Psoas muscle (tissue), 8 donors: Measurements from ENCODE around the gene SLC25A47. TPM values are rescaled to one million over a fixed set of nuclear protein-coding genes. Genes with fewer than 3 reads are reported as not detected.

Experiments used
- ATAC-seq, 4 donors: fragments of 200-7000 bp; cut with Tn5 transposase; one replicate each; pipeline ENCODE4 v1.9.1; 2020; ENCODE audit warnings: moderate library complexity in 3 of 4, mild to moderate bottlenecking in 2 of 4
- DNase-seq, 2 donors: peaks; one replicate each; pipeline ENCODE4 v3.0.0-alpha.2; 2020
- H3K27ac ChIP-seq: fragments of 200-600 bp; one replicate; pipeline ENCODE4 v1.8.0; 2022
- H3K27me3 ChIP-seq, 3 donors: fragments of 200-600 bp in 1 of 3; one replicate each; pipeline versions ENCODE4 v1.6.1 to v1.8.0; 2013 to 2022; ENCODE audit warnings: low read length in 2 of 3, mild to moderate bottlenecking in 2 of 3, moderate library complexity in 1 of 3; ENCODE audit not compliant: insufficient read depth in 3 of 3
- H3K36me3 ChIP-seq, 2 donors: fragments of 200-600 bp in 1 of 2; one replicate each; pipeline versions ENCODE4 v1.6.1 to v1.8.0; 2013 to 2022; ENCODE audit warnings: low read depth in 1 of 2, mild to moderate bottlenecking in 1 of 2, moderate library complexity in 1 of 2; ENCODE audit not compliant: insufficient read depth in 1 of 2
- H3K4me1 ChIP-seq: fragments of 200-600 bp; one replicate; pipeline ENCODE4 v1.8.0; 2022
- H3K4me3 ChIP-seq: fragments of 200-600 bp; one replicate; pipeline ENCODE4 v1.8.0; 2022; ENCODE audit warnings: mild to moderate bottlenecking
- H3K9me3 ChIP-seq: fragments of 200-600 bp; one replicate; pipeline ENCODE4 v1.8.0; 2022
- CTCF ChIP-seq: fragments of 200-600 bp; IDR thresholded peaks from one replicate; pipeline ENCODE4 v1.8.0; 2022; ENCODE audit warnings: antibody characterized with exemption
- WGBS, 3 donors: extraction: QIAGEN DNeasy Blood & Tissue Kit; methylation state at CpG; one replicate each; pipeline versions ENCODE4 v1.1.6 to v1.1.7; 2013; 5-methylcytosine and 5-hydroxymethylcytosine counted together
- intact Hi-C, 2 donors: fragments of 100-400 bp; cut with DNase I; formaldehyde crosslinking; loops; one replicate each; pipeline versions ENCODE4 v1.11.0 to v1.14.2; 2022
- polyA plus RNA-seq, 3 donors: library from polyadenylated mRNA; stranded (reverse); fragments of 200-250 nt; gene quantifications; one replicate each; pipeline ENCODE4 v1.2.3, GENCODE V29; 2013
- total RNA-seq, 4 donors: library from RNA; stranded (reverse); fragmentation: NEBNext Ultra II Directional in 2 of 4; extraction: Animal tissue kit (Norgen Biotek cat#: 25700) in 2 of 4; gene quantifications; one replicate each; pipeline versions ENCODE4 v1.2.1 to v1.2.4, GENCODE V29; 2021 to 2023
- donor health status: healthy with polysubstance abuse.
- donor health status: DM: no; HTN: no; CAD: no; lungs with moderate emphysema.
- donor health status: Bipolar disorder and iron deficiency.
- donor health status: healthy.
- donor health status: DM: yes; HTN: yes; CAD: no.
- donor health status: DM: no; HTN: no; CAD: no.
- donor health status: DM: no; HTN: no; CAD: no.
- donor health status: DM: yes; HTN: yes; CAD: no.

SLC25A47 gene
- total and polyA plus RNA-seq, 7 donors: 0.03 to 0.12 TPM; not detected in 5

- intact Hi-C loops: no loop called here
- 83 to 85% (median 84%) methylated on average over 9 to 11 of the region's 11 CpGs for WGBS, 3 donors
- Histone ChIP-seq H3K36me3 (peaks cover 0 to 19% of the 10 kb centered on the region in 2 donors), H3K27ac (no peak overlapping the region), H3K4me1 (no peaks in the 10 kb centered on the region), H3K9me3 (no peaks in the 10 kb centered on the region), H3K4me3 (no peak overlapping the region), H3K27me3 (no peaks in the 10 kb centered on the region)
- no peak for DNase-seq
- TF ChIP-seq CTCF: no peak
- no peak for ATAC-seq
Measured at GRCh38 chr14:100330007-100330344, 6.8 kb downstream of the SLC25A47 start.

- Histone ChIP-seq H3K9me3 (no peaks in the 10 kb centered on the region), H3K4me1 (no peaks in the 10 kb centered on the region), H3K27me3 (no peaks in the 10 kb centered on the region), H3K36me3 (peaks cover 0 to 24% of the 10 kb centered on the region in 2 donors), H3K27ac (no peak overlapping the region), H3K4me3 (no peak overlapping the region)
- intact Hi-C loops: no loop called here
- no peak for TF ChIP-seq CTCF
- ATAC-seq (no peak), DNase-seq (no peak)
- WGBS, 3 donors: 84 to 85% (median 84%) methylated on average over 13 of the region's 13 CpGs
Measured at GRCh38 chr14:100330388-100330931, 7.3 kb downstream of the SLC25A47 start.

GRCh38 chr14:100332071-100332639 lies 9.0 kb downstream of the SLC25A47 start:
- intact Hi-C loops: no loop called here
- DNase-seq (peak in 1 of 2 donors; percentile 30), ATAC-seq (no peak)
- no peaks in the 10 kb centered on the region for H3K4me1 ChIP-seq
- TF ChIP-seq CTCF: no peak
- H3K9me3 ChIP-seq: no peaks in the 10 kb centered on the region
- no peak overlapping the region for H3K4me3 ChIP-seq
- WGBS, 3 donors: 57 to 66% (median 61%) methylated on average over 11 of the region's 11 CpGs
- no peaks in the 10 kb centered on the region for H3K27me3 ChIP-seq
- no peak overlapping the region for H3K27ac ChIP-seq
- H3K36me3 ChIP-seq: peaks cover 0 to 40% of the 10 kb centered on the region in 2 donors

GRCh38 chr14:100332797-100333196 lies 9.7 kb downstream of the SLC25A47 start:
- no peak for TF ChIP-seq CTCF
- no peaks in the 10 kb centered on the region for H3K27me3 ChIP-seq
- no peak overlapping the region for H3K4me3 ChIP-seq
- no peak overlapping the region for H3K27ac ChIP-seq
- ATAC-seq: peak in 1 of 4 donors; percentile 13
- H3K9me3 ChIP-seq: no peaks in the 10 kb centered on the region
- H3K36me3 ChIP-seq: peaks cover 0 to 45% of the 10 kb centered on the region in 2 donors
- intact Hi-C loops: no loop called here
- no peaks in the 10 kb centered on the region for H3K4me1 ChIP-seq
- 80 to 84% (median 82%) methylated on average over 8 of the region's 8 CpGs for WGBS, 3 donors
- DNase-seq: peak in 1 of 2 donors; percentile 23

GRCh38 chr14:100333311-100333710 lies 10.2 kb downstream of the SLC25A47 start:
- ATAC-seq (no peak), DNase-seq (peak in 1 of 2 donors; percentile 25)
- H3K27me3 ChIP-seq: no peaks in the 10 kb centered on the region
- 91 to 95% (median 94%) methylated on average over 8 of the region's 8 CpGs for WGBS, 3 donors
- H3K27ac ChIP-seq: no peak overlapping the region
- no peak for TF ChIP-seq CTCF
- no peak overlapping the region for H3K4me3 ChIP-seq
- H3K4me1 ChIP-seq: no peaks in the 10 kb centered on the region
- intact Hi-C loops: no loop called here
- H3K36me3 ChIP-seq: peaks cover 0 to 50% of the 10 kb centered on the region in 2 donors
- no peaks in the 10 kb centered on the region for H3K9me3 ChIP-seq
